Loucy (cell line): ENCODE measurements around the gene NAV1.

Experiments
- EZH2phosphoT487 ChIP-seq: fragments of 200-600 bp; IDR thresholded peaks from 2 replicates; pipeline ENCODE4 v1.6.1; 2018; ENCODE audit warnings: antibody characterized with exemption, mild to moderate bottlenecking, moderate library complexity, borderline replicate concordance
- TF ChIP-seq, protein P1 (sequence below): fragments of 200-600 bp; sonication (generic); conservative IDR thresholded peaks from 2 replicates; pipeline ENCODE4 v1.5.1; 2014; ENCODE audit warnings: mild to moderate bottlenecking, antibody characterized with exemption, low read length

DNA sequence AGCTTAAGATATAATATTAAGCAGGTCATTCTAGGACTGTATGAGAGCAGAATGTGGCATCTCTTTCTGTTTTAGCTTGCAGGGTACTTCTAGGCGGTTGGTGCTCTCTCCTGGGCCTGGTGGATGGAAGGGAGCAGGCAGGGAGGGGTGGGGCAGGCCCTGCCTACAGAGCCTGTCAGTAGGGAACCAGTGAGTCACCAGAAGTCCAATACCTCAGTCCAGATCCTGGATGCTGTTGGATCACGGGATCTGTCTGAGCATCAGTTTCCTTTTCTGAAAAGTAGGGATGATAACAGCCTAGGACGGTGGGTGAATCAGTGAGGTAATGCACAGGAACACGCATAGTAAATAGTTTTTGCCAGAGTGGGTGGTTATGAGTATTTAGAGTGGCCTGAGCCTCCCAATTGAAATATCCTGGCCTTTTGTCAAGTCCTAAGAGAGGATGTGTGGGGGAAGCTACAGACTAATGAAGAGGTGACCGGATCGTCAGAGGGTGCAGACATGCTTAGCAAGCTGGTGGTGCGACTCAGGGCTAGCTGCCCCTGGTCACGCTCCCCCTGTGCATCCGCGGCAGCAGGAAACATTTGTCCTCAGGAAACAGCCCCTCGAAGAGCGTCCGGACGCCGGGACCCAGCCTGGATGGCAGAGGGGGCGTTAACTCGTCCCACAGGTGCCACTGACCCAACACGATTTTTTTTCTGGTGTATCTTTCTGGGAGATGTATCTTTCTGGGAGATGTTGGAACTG, 23.9 kb downstream of the NAV1 start:
- TF ChIP-seq, protein P1, sequence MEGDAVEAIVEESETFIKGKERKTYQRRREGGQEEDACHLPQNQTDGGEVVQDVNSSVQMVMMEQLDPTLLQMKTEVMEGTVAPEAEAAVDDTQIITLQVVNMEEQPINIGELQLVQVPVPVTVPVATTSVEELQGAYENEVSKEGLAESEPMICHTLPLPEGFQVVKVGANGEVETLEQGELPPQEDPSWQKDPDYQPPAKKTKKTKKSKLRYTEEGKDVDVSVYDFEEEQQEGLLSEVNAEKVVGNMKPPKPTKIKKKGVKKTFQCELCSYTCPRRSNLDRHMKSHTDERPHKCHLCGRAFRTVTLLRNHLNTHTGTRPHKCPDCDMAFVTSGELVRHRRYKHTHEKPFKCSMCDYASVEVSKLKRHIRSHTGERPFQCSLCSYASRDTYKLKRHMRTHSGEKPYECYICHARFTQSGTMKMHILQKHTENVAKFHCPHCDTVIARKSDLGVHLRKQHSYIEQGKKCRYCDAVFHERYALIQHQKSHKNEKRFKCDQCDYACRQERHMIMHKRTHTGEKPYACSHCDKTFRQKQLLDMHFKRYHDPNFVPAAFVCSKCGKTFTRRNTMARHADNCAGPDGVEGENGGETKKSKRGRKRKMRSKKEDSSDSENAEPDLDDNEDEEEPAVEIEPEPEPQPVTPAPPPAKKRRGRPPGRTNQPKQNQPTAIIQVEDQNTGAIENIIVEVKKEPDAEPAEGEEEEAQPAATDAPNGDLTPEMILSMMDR: no peak
- TF ChIP-seq EZH2phosphoT487: no peak
